Subcutaneous adipose tissue (tissue), 4 donors: ENCODE data around the gene DLGAP1. TPM values are rescaled to one million over a fixed set of nuclear protein-coding genes. Genes with fewer than 3 reads are reported as not detected.

Experiments used
- total RNA-seq, 4 donors: library from RNA; depleted of rRNA; stranded (reverse); fragments of >200 nt; gene quantifications; one replicate each; pipeline ENCODE4 v1.1.0, GENCODE V29; 2016
- TF ChIP-seq, protein P1 (sequence below): fragments of 450-650 bp; IDR thresholded peaks from one replicate; pipeline ENCODE4 v1.5.1; 2016; ENCODE audit warnings: low read depth, mild to moderate bottlenecking, control low read depth, antibody characterized with exemption, moderate library complexity

DLGAP1 gene
- total RNA-seq, 4 donors from 2014 or later: 0.44 to 3.3 (median 0.99) TPM

DNA sequence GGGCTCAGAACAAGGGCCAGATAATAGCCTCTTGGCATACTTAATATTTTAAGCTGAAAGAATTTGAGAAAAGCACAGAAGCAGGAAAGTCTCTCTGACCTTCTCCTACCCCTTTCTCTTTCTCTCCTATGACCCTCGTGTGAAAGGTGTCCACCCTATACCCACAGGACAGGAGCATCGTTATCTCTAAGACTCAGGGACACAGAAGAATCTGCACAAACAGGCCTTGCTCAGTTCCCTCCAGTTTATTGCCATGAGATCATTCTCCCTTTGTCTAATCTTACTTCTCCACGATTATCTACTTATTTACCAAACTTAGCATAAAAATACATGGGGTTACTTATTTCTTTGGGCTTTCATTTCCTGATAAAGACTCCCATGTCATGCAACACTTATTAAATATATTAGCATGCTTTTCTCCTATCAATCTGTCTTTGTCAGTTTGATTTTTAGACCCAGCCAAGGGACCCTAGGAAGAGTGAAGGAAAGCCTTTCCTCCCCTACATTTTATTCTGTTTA is 370.7 kb downstream of the DLGAP1 start:
- TF ChIP-seq, protein P1, sequence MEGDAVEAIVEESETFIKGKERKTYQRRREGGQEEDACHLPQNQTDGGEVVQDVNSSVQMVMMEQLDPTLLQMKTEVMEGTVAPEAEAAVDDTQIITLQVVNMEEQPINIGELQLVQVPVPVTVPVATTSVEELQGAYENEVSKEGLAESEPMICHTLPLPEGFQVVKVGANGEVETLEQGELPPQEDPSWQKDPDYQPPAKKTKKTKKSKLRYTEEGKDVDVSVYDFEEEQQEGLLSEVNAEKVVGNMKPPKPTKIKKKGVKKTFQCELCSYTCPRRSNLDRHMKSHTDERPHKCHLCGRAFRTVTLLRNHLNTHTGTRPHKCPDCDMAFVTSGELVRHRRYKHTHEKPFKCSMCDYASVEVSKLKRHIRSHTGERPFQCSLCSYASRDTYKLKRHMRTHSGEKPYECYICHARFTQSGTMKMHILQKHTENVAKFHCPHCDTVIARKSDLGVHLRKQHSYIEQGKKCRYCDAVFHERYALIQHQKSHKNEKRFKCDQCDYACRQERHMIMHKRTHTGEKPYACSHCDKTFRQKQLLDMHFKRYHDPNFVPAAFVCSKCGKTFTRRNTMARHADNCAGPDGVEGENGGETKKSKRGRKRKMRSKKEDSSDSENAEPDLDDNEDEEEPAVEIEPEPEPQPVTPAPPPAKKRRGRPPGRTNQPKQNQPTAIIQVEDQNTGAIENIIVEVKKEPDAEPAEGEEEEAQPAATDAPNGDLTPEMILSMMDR: no peak

DNA sequence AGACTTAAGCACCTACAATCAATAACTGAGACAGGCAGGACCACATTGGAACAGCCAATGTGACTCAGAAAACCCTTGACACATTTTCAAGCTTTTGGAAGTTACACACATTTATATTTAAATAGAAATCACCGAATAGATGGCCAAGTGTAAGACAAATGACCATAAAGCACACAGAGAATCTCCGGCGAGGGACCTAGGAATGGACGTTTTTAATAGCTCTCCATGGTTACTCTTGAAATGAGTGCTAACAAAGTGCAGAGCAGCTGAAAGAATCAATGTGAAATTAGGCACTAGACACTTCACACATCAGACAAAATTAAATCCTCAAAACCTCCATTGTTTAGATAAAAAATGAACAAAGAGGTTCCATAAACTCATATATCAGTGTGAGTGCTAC is 376.9 kb downstream of the DLGAP1 start:
- TF ChIP-seq, protein P1: no peak

DNA sequence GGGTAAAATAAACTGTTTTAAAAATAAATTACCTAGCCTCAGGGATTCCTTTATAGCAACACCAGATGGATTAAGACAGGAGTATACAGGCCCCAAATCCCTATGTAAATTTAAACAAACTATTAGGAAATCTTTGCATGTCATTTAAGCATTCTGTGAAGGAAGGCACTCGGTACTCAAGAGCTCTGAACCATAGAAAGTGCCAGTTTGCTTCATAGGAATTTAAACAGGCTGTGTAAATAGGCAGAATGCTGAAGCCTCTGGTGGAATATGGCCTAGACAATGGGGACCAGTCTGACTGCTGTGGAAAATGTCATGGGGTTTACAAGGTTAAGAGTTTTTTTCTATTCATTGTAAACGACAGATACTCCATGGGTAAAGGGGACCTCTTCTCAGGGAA is 377.4 kb downstream of the DLGAP1 start:
- TF ChIP-seq, protein P1: no peak

DNA sequence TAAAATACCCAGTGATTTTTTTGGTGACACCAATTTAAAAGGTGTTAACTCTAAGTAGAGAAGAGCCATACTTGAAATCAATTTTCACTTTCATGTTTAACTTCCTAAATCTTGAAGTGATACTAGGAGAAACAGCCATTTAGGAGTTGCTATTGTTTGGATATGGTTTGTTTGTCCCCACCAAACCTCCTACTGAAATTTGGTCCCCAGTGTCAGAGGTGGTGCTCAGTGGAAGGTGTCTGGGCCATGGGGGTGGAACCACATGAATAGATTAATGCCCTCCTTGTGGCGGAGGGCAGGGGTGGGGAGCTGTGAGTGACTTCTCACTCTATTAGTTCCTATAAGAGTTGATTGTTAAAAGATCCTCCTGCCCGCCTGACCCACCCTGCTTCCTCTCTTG is 377.9 kb downstream of the DLGAP1 start:
- TF ChIP-seq, protein P1: no peak

DNA sequence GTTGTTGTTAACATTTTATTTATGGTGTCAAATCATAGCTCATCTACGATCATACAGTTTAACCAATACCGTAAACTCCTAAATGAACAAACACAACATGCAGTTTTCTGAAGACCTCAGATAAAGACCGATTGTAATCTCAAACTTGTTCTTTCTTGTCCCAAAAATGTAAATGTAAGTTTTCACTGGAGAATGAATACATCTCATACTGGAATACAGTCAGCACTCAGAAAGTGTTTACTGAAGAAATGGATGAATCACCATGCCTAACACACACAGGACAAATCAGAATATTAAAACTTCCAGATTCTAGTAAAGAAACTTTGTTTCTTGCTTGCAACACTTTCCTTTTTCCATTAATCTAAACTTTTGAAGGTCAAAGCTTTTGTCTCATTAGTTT is 380.5 kb downstream of the DLGAP1 start:
- TF ChIP-seq, protein P1: no peak

DNA sequence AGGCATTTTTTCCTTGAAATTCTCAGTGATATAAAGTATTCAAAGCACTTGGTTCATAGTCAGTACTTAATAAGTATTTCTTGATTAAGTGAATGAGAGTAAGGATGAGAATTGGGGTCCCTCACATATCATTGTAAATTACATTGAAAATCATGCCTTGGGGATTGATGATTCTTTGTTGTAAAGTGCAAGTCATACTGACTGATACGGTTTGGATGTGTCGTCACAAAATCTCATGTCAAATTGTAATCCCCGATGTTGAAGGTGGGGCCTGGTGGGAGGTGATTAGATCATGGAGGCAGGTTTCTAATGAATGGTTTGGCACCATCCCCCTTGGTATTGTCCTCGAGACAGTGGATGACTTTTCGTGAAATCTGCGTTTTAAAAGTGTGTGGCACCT is 385.9 kb downstream of the DLGAP1 start:
- TF ChIP-seq, protein P1: no peak

DNA sequence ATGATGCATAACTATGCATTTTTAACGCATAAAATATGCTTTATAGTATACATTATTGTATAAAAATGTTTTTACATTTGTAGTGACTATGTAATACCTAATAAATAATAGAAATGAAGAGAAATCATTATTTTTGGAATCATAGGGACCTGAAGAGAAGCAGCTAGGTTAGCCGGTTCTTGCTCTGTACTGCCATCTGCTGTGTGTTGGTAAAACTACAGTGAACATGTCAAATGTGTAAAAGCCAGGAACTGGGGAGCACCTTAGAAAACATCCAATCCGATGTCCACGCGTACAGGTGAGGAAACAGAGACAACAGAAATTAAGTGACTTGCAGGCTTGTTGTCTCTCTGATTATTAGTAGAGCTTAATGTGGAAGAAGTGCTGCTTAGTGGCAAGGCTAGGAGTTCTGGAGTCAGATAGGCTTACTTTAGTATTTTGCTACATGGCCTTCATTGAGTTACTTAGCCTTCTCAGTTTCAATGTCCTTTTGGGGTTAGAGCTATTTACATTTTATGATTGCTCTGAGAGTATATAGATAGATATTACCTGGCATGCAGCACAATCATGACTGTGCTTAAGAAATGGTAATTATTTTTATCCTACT is 386.5 kb downstream of the DLGAP1 start:
- TF ChIP-seq, protein P1: no peak
